ENCODE data around the gene TSSC4. TPM values are rescaled to one million over a fixed set of nuclear protein-coding genes. Genes with fewer than 3 reads are reported as not detected.

The TSSC4 gene
- polyA plus RNA-seq, 1 experiment, result 30.5 TPM

GRCh38 chr11:2369896-2370295, 30.7 kb upstream of the TSSC4 start:
- POLR2A ChIA-PET, result no interaction called here
- no peaks in the 10 kb centered on the region for H3K36me3 ChIP-seq (ENCODE audit: control insufficient read depth, insufficient read depth, low read length)
- DNase-seq (ENCODE audit: low read depth), result no peak
- CTCF ChIA-PET, result no interaction called here
- TF ChIP-seq CTCF (IDR thresholded peaks at IDR 0.05; ENCODE audit: insufficient read depth, low read depth, low read length), result no peak
- H3K4me3 ChIP-seq (ENCODE audit: low read depth, low read length), result no peak overlapping the region
- no peaks in the 10 kb centered on the region for H3K27me3 ChIP-seq (ENCODE audit: control insufficient read depth, insufficient read depth, low read length)

- no peak for DNase-seq (ENCODE audit: low read depth)
- CTCF ChIA-PET, result interaction anchor here (1.3 kb wide), 1 partner anchor 25 kb away, joined by 3 read pairs; no protein-coding TSS in a partner anchor
- H3K27me3 ChIP-seq (ENCODE audit: control insufficient read depth, insufficient read depth, low read length), result no peaks in the 10 kb centered on the region
- POLR2A ChIA-PET, result no interaction called here
- H3K4me3 ChIP-seq (ENCODE audit: low read depth, low read length), result no peak overlapping the region
- no peak for TF ChIP-seq CTCF (IDR thresholded peaks at IDR 0.05; ENCODE audit: insufficient read depth, low read depth, low read length)
- H3K36me3 ChIP-seq (ENCODE audit: control insufficient read depth, insufficient read depth, low read length), result no peaks in the 10 kb centered on the region
Observed at GRCh38 chr11:2374456-2375201, 25.9 kb upstream of the TSSC4 start.

GRCh38 chr11:2375341-2375853, 25.2 kb upstream of the TSSC4 start:
- Histone ChIP-seq H3K36me3 (ENCODE audit: control insufficient read depth, insufficient read depth, low read length) (peaks cover 2% of the 10 kb centered on the region; the same call in 1 of the 2 replicates), H3K4me3 (ENCODE audit: low read depth, low read length) (no peak overlapping the region), H3K27me3 (ENCODE audit: control insufficient read depth, insufficient read depth, low read length) (no peaks in the 10 kb centered on the region)
- CTCF ChIA-PET, result interaction anchor here (1.2 to 1.3 kb wide), 2 partner anchors 24 to 100 kb away, joined by 3 read pairs; no protein-coding TSS in a partner anchor
- no peak for DNase-seq (ENCODE audit: low read depth)
- POLR2A ChIA-PET, result no interaction called here
- no peak for TF ChIP-seq CTCF (IDR thresholded peaks at IDR 0.05; ENCODE audit: insufficient read depth, low read depth, low read length)

GRCh38 chr11:2375964-2376551, 24.5 kb upstream of the TSSC4 start:
- no peak for DNase-seq (ENCODE audit: low read depth)
- no peaks in the 10 kb centered on the region for H3K27me3 ChIP-seq (ENCODE audit: control insufficient read depth, insufficient read depth, low read length)
- no peak overlapping the region for H3K4me3 ChIP-seq (ENCODE audit: low read depth, low read length)
- CTCF ChIA-PET, result interaction anchor here (1.2 to 2.6 kb wide), 3 partner anchors 24 to 100 kb away, joined by 3 to 14 read pairs (median 3); no protein-coding TSS in a partner anchor
- POLR2A ChIA-PET, result no interaction called here
- no peak for TF ChIP-seq CTCF (IDR thresholded peaks at IDR 0.05; ENCODE audit: insufficient read depth, low read depth, low read length)
- peaks cover 6% of the 10 kb centered on the region for H3K36me3 ChIP-seq (ENCODE audit: control insufficient read depth, insufficient read depth, low read length)

GRCh38 chr11:2376751-2377451, 23.6 kb upstream of the TSSC4 start, which contains the start of gene CD81:
Gene CD81, plus strand, starts transcription at chr11:2377310. Its CDS starts 240 bp downstream, at chr11:2377550.
- peak within 1 kb of the TSS; percentile 70 for H3K4me3 ChIP-seq (ENCODE audit: low read depth, low read length)
- CTCF ChIA-PET, result interaction anchor here (1.2 to 2.6 kb wide), 2 partner anchors 71 to 101 kb away, joined by 3 to 14 read pairs; no protein-coding TSS in a partner anchor
- TF ChIP-seq CTCF (IDR thresholded peaks at IDR 0.05; ENCODE audit: insufficient read depth, low read depth, low read length), result no peak
- peaks cover 9% of the 10 kb centered on the region for H3K36me3 ChIP-seq (ENCODE audit: control insufficient read depth, insufficient read depth, low read length)
- POLR2A ChIA-PET, result interaction anchor here (0.5 to 2.0 kb wide), 9 partner anchors 14 to 730 kb away, joined by 3 to 13 read pairs (median 7); no protein-coding TSS in a partner anchor
- no peak for DNase-seq (ENCODE audit: low read depth)
- no peaks in the 10 kb centered on the region for H3K27me3 ChIP-seq (ENCODE audit: control insufficient read depth, insufficient read depth, low read length)
